H9 (cell line): Measurements from ENCODE around the gene CABP7. TPM values are rescaled to one million over a fixed set of nuclear protein-coding genes. Genes with fewer than 3 reads are reported as not detected.

Experiments used
- DNase-seq: peaks from one replicate; pipeline ENCODE4 v3.0.0-alpha.2; 2017
- H2AFZ ChIP-seq: one replicate; pipeline ENCODE4 v1.6.1; 2013; ENCODE audit warnings: mild to moderate bottlenecking, low read length, control low read depth, moderate library complexity
- H2AK5ac ChIP-seq: 2 replicates; pipeline ENCODE4 v1.6.1; 2013; ENCODE audit warnings: low read length, control low read depth, mixed read lengths; ENCODE audit not compliant: insufficient read length
- H2BK120ac ChIP-seq: one replicate; pipeline ENCODE4 v1.6.1; 2013; ENCODE audit warnings: low read depth, mild to moderate bottlenecking, low read length, control low read depth, inconsistent platforms; ENCODE audit not compliant: poor library complexity, severe bottlenecking
- H2BK12ac ChIP-seq: 2 replicates; pipeline ENCODE4 v1.6.1; 2013; ENCODE audit warnings: low read length, control low read depth, mixed read lengths, low read depth; ENCODE audit not compliant: insufficient read length
- H2BK15ac ChIP-seq: 2 replicates; pipeline ENCODE4 v1.6.1; 2013; ENCODE audit warnings: low read depth, low read length, control low read depth
- H2BK20ac ChIP-seq: one replicate; pipeline ENCODE4 v1.6.1; 2013; ENCODE audit warnings: low read depth, mild to moderate bottlenecking, low read length, control low read depth, inconsistent platforms; ENCODE audit not compliant: poor library complexity, severe bottlenecking
- H2BK5ac ChIP-seq: 2 replicates; pipeline ENCODE4 v1.6.1; 2013; ENCODE audit warnings: low read length, control low read depth, mixed read lengths; ENCODE audit not compliant: insufficient read length
- H3K14ac ChIP-seq: 2 replicates; pipeline ENCODE4 v1.6.1; 2013; ENCODE audit warnings: low read length, control low read depth; ENCODE audit not compliant: insufficient read depth
- H3K18ac ChIP-seq: 2 replicates; pipeline ENCODE4 v1.6.1; 2013; ENCODE audit warnings: low read depth, mild to moderate bottlenecking, mixed read lengths, low read length, control low read depth; ENCODE audit not compliant: insufficient read length
- H3K23ac ChIP-seq: 2 replicates; pipeline ENCODE4 v1.6.1; 2013; ENCODE audit warnings: low read length, control low read depth, mixed read lengths, low read depth; ENCODE audit not compliant: insufficient read length
- H3K23me2 ChIP-seq: 2 replicates; pipeline ENCODE4 v1.6.1; 2013; ENCODE audit warnings: low read depth, mild to moderate bottlenecking, mixed read lengths, low read length, control low read depth; ENCODE audit not compliant: insufficient read length, poor library complexity, severe bottlenecking
- H3K27ac ChIP-seq: 2 replicates; pipeline ENCODE4 v1.5.1; 2013; ENCODE audit warnings: low read length, control low read depth, mixed read lengths, low read depth; ENCODE audit not compliant: insufficient read length
- H3K27me3 ChIP-seq: 2 replicates; pipeline ENCODE4 v1.6.1; 2013; ENCODE audit warnings: low read length, control low read depth, inconsistent platforms; ENCODE audit not compliant: insufficient read depth
- H3K4ac ChIP-seq: 2 replicates; pipeline ENCODE4 v1.6.1; 2013; ENCODE audit warnings: low read depth, mild to moderate bottlenecking, control low read depth, inconsistent platforms, low read length, moderate library complexity
- H3K4me1 ChIP-seq: 2 replicates; pipeline ENCODE4 v1.6.1; 2013; ENCODE audit warnings: low read length, control low read depth, inconsistent platforms; ENCODE audit not compliant: insufficient read depth
- H3K4me2 ChIP-seq: 2 replicates; pipeline ENCODE4 v1.6.1; 2013; ENCODE audit warnings: low read length, control low read depth, mixed read lengths; ENCODE audit not compliant: insufficient read length, insufficient read depth
- H3K56ac ChIP-seq: 2 replicates; pipeline ENCODE4 v1.6.1; 2013; ENCODE audit warnings: low read depth, mild to moderate bottlenecking, mixed read lengths, low read length, control low read depth; ENCODE audit not compliant: insufficient read length
- H3K79me1 ChIP-seq: 2 replicates; pipeline ENCODE4 v1.6.1; 2013; ENCODE audit warnings: low read depth, mild to moderate bottlenecking, moderate library complexity, low read length, control low read depth, inconsistent platforms; ENCODE audit not compliant: insufficient read depth, poor library complexity, severe bottlenecking
- H3K79me2 ChIP-seq: 2 replicates; pipeline ENCODE4 v1.6.1; 2013; ENCODE audit warnings: low read length, control low read depth, inconsistent platforms; ENCODE audit not compliant: insufficient read depth
- H3K9ac ChIP-seq: 2 replicates; pipeline ENCODE4 v1.6.1; 2013; ENCODE audit warnings: low read length, control low read depth, mixed read lengths; ENCODE audit not compliant: insufficient read length; ENCODE audit errors: extremely low read depth
- H3K9me3 ChIP-seq: one replicate; pipeline ENCODE4 v1.6.1; 2013; ENCODE audit warnings: low read depth, low read length, inconsistent platforms; ENCODE audit not compliant: control insufficient read depth
- H3T11ph ChIP-seq: one replicate; pipeline ENCODE4 v1.6.1; 2013; ENCODE audit warnings: mild to moderate bottlenecking, low read length, control low read depth, inconsistent platforms
- H4K20me1 ChIP-seq: one replicate; pipeline ENCODE4 v1.6.1; 2013; ENCODE audit not compliant: control insufficient read depth, insufficient read length, insufficient read depth
- H4K5ac ChIP-seq: 2 replicates; pipeline ENCODE4 v1.6.1; 2013; ENCODE audit warnings: low read depth, mild to moderate bottlenecking, mixed read lengths, low read length, control low read depth; ENCODE audit not compliant: insufficient read length
- H4K8ac ChIP-seq: replicated peaks from 2 replicates; pipeline ENCODE4 v1.6.1; 2013; ENCODE audit warnings: low read length, control low read depth, mixed read lengths, low read depth; ENCODE audit not compliant: insufficient read length
- H4K91ac ChIP-seq: 2 replicates; pipeline ENCODE4 v1.6.1; 2013; ENCODE audit warnings: low read depth, mild to moderate bottlenecking, moderate library complexity, mixed read lengths, low read length, control low read depth; ENCODE audit not compliant: insufficient read length
- H3K27ac Mint-ChIP-seq, 3 experiments: 2 replicates in 2 of 3; 3 replicates in 1 of 3; pipeline ENCODE4 v1.8.0; 2020 to 2021; ENCODE audit warnings: mixed read lengths in 3 of 3, mild to moderate bottlenecking in 1 of 3, moderate library complexity in 1 of 3
- H3K27me3 Mint-ChIP-seq: 2 replicates; pipeline ENCODE4 v1.8.0; 2021; ENCODE audit warnings: low read depth, mild to moderate bottlenecking, moderate library complexity, mixed read lengths
- H3K36me3 Mint-ChIP-seq, 3 experiments: 2 replicates in 2 of 3; 3 replicates in 1 of 3; pipeline ENCODE4 v1.8.0; 2020 to 2021; ENCODE audit warnings: low read depth in 3 of 3, mixed read lengths in 3 of 3; ENCODE audit not compliant: insufficient read depth in 1 of 3
- H3K4me1 Mint-ChIP-seq, 2 experiments: 2 replicates each; pipeline ENCODE4 v1.8.0; 2020; ENCODE audit warnings: mixed read lengths in 2 of 2
- H3K4me3 Mint-ChIP-seq, 2 experiments: 2 replicates in 1 of 2; 3 replicates in 1 of 2; pipeline ENCODE4 v1.8.0; 2020 to 2021; ENCODE audit warnings: mild to moderate bottlenecking in 2 of 2, mixed read lengths in 2 of 2, moderate library complexity in 1 of 2
- H3K9me3 Mint-ChIP-seq, 2 experiments: 2 replicates in 1 of 2; 3 replicates in 1 of 2; pipeline ENCODE4 v1.8.0; 2020; ENCODE audit warnings: mild to moderate bottlenecking in 2 of 2, mixed read lengths in 2 of 2, moderate library complexity in 1 of 2
- WGBS: extraction: QIAGEN DNeasy Blood & Tissue Kit; methylation state at CpG from one replicate; pipeline ENCODE4 v1.1.7; 2013; ENCODE audit warnings: missing lambda C conversion rate, low lambda C conversion rate, mixed read lengths; ENCODE audit not compliant: insufficient read length; ENCODE audit errors: extremely low coverage; 5-methylcytosine and 5-hydroxymethylcytosine counted together
- total RNA-seq: library from RNA; stranded (reverse); gene quantifications from 2 replicates; pipeline ENCODE4 v1.2.1, GENCODE V29; 2021
- TF ChIP-seq, protein P1 (sequence below): fragments of 200-600 bp; sonication (generic); conservative IDR thresholded peaks from 3 replicates; pipeline ENCODE4 v1.8.0; 2021; ENCODE audit warnings: antibody characterized with exemption, mild to moderate bottlenecking

Gene CABP7
- total RNA-seq, 1 experiment from 2014 or later, result 0.83 TPM

DNA sequence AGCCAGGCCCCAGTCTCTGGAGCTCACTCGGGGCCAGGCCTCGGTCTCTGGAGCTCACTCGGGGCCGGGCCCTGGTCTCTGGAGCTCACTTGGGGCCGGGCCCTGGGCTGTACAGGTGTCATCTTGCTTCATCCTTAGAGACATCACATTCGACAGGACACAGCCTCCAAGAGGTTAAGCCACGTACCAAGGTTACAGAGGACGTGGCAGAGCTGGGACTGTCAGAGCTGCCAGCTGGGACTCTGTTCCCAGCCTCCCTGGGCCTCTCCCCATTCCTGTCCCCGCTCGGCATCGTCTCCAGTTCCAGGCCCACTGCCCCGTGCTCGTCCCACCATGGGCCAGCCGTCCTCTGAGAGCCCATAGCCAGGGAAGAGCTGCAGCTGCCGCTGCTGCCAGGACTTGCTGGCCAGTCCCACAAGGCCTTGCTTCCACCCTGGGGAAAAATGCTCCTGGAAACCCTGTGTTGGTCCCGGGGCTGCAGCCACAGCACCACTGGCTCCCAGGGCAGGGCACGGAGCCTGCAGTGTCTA lies 19.6 kb downstream of the CABP7 start:
- Histone ChIP-seq H3K18ac (no peak overlapping the region), H3T11ph (no peak overlapping the region), H3K4me1 (no peaks in the 10 kb centered on the region), H3K4me2 (no peak overlapping the region), H2BK12ac (no peak overlapping the region), H4K8ac (no peak overlapping the region), H3K79me1 (no peaks in the 10 kb centered on the region), H3K23ac (no peak overlapping the region), H4K20me1 (no peaks in the 10 kb centered on the region), H3K9ac (no peak overlapping the region), H3K23me2 (peaks cover 4% of the 10 kb centered on the region), H3K4ac (no peak overlapping the region), H3K27me3 (no peaks in the 10 kb centered on the region), H3K27ac (no peak overlapping the region), H3K9me3 (no peaks in the 10 kb centered on the region), H4K5ac (no peak overlapping the region), H3K56ac (no peak overlapping the region), H2AFZ (no peak overlapping the region), H3K79me2 (no peaks in the 10 kb centered on the region), H2BK20ac (no peak overlapping the region), H4K91ac (no peak overlapping the region), H2BK120ac (no peak overlapping the region), H2AK5ac (no peak overlapping the region), H2BK15ac (no peak overlapping the region), H2BK5ac (no peak overlapping the region), H3K14ac (no peak overlapping the region)
- no CpG with 5 or more reads among the region's 17 CpGs for WGBS
- Mint-ChIP-seq H3K9me3 (peaks cover 3% of the 10 kb centered on the region in 2 experiments; a peak in 3 of 5 replicates), H3K4me1 (peaks cover 12 to 14% of the 10 kb centered on the region in 2 experiments), H3K4me3 (no peak overlapping the region), H3K27ac (no peak overlapping the region), H3K36me3 (peaks cover 0 to 5% (median 5%) of the 10 kb centered on the region in 3 experiments; a peak in 3 of 7 replicates), H3K27me3 (no peaks in the 10 kb centered on the region)
- TF ChIP-seq, protein P1, sequence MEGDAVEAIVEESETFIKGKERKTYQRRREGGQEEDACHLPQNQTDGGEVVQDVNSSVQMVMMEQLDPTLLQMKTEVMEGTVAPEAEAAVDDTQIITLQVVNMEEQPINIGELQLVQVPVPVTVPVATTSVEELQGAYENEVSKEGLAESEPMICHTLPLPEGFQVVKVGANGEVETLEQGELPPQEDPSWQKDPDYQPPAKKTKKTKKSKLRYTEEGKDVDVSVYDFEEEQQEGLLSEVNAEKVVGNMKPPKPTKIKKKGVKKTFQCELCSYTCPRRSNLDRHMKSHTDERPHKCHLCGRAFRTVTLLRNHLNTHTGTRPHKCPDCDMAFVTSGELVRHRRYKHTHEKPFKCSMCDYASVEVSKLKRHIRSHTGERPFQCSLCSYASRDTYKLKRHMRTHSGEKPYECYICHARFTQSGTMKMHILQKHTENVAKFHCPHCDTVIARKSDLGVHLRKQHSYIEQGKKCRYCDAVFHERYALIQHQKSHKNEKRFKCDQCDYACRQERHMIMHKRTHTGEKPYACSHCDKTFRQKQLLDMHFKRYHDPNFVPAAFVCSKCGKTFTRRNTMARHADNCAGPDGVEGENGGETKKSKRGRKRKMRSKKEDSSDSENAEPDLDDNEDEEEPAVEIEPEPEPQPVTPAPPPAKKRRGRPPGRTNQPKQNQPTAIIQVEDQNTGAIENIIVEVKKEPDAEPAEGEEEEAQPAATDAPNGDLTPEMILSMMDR, result no peak
- no peak for DNase-seq
